ENCODE results near the gene ZSCAN10. TPM values are rescaled to one million over a fixed set of nuclear protein-coding genes. Genes with fewer than 3 reads are reported as not detected.

ZSCAN10 gene
- total and polyA plus RNA-seq, 9 of the 15 experiments (the other 6 are each of a cell fraction or from before 2014, with no cell fraction given) = 0.22 TPM; not detected in 8

DNA sequence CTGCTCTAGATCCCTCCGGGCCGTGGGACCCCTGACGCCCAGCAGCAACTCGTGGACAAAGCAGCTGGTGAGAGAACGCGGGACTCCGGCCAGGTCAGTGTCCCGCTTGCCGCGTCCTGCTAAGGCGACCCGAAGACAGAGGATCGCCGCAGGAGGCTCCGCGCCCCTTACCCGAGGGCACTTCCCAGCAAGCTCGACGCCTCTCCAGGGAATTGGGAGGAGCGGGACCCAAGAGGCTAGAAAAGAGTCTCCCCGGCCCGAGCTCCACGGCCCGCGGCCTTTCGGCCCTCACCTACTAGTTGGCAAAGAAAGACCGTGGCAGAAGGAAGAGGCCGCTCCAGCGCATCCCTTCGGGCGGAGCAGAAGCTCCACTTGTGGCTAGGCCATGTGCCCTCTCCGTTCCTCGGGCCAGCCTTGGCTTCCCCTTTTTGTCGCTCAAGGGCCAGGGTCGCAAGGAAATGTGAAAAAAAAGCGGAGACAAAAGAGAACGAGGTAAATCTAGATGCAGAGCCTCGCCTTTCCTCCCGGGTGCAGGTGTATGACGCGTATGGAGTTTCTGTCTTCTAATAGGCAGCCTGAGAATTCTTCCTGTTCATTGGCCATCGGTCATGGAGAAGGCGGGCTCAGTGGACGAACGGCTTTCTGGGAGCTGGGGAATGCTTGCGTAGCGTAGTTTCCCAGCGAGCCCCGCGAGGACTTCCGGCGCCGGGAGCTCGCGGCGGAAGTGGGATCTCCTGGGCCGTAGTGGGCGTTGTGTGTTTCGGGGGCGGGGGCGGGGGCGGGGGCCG, 35.4 kb upstream of the ZSCAN10 start, which contains the start of gene ZNF213 (continued):
- no peak for TF ChIP-seq RAD21 (CRISPR knock-in tag; conservative IDR thresholded peaks at IDR 0.05 in 1 of 2, IDR thresholded peaks at IDR 0.05 in 1 of 2)
- TF ChIP-seq, protein P1, sequence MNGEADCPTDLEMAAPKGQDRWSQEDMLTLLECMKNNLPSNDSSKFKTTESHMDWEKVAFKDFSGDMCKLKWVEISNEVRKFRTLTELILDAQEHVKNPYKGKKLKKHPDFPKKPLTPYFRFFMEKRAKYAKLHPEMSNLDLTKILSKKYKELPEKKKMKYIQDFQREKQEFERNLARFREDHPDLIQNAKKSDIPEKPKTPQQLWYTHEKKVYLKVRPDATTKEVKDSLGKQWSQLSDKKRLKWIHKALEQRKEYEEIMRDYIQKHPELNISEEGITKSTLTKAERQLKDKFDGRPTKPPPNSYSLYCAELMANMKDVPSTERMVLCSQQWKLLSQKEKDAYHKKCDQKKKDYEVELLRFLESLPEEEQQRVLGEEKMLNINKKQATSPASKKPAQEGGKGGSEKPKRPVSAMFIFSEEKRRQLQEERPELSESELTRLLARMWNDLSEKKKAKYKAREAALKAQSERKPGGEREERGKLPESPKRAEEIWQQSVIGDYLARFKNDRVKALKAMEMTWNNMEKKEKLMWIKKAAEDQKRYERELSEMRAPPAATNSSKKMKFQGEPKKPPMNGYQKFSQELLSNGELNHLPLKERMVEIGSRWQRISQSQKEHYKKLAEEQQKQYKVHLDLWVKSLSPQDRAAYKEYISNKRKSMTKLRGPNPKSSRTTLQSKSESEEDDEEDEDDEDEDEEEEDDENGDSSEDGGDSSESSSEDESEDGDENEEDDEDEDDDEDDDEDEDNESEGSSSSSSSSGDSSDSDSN (IDR thresholded peaks at IDR 0.05; ENCODE audit: borderline replicate concordance in 1 of 2, low read depth in 2 of 2, low read length in 2 of 2) = no peak
- no peak for TF ChIP-seq RBM22 (IDR thresholded peaks at IDR 0.05; ENCODE audit: low read depth, low read length, poor library complexity, severe bottlenecking)
- no peak for TF ChIP-seq TOE1 (IDR thresholded peaks at IDR 0.05; ENCODE audit: borderline replicate concordance)
- 0 out of 2 replicates have a peak, but pooled peaks have one; percentile 50 for TF ChIP-seq TOE1 (CRISPR knock-in tag; IDR thresholded peaks at IDR 0.05; ENCODE audit: borderline replicate concordance, low read depth)
- TF ChIP-seq POLR2AphosphoS5 (IDR thresholded peaks at IDR 0.05; ENCODE audit: control insufficient read depth, insufficient read depth, low read depth, low read length) = peak; percentile 86
- no peak for TF ChIP-seq NFE2L1 (tag; IDR thresholded peaks at IDR 0.05; ENCODE audit: borderline replicate concordance, low read depth)
- TF ChIP-seq HCFC1 (IDR thresholded peaks at IDR 0.05; ENCODE audit: low read depth, low read length) = peak; percentile 73
- TF ChIP-seq, protein P2, sequence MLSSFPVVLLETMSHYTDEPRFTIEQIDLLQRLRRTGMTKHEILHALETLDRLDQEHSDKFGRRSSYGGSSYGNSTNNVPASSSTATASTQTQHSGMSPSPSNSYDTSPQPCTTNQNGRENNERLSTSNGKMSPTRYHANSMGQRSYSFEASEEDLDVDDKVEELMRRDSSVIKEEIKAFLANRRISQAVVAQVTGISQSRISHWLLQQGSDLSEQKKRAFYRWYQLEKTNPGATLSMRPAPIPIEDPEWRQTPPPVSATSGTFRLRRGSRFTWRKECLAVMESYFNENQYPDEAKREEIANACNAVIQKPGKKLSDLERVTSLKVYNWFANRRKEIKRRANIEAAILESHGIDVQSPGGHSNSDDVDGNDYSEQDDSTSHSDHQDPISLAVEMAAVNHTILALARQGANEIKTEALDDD (IDR thresholded peaks at IDR 0.05) = no peak
- TF ChIP-seq, protein P3, sequence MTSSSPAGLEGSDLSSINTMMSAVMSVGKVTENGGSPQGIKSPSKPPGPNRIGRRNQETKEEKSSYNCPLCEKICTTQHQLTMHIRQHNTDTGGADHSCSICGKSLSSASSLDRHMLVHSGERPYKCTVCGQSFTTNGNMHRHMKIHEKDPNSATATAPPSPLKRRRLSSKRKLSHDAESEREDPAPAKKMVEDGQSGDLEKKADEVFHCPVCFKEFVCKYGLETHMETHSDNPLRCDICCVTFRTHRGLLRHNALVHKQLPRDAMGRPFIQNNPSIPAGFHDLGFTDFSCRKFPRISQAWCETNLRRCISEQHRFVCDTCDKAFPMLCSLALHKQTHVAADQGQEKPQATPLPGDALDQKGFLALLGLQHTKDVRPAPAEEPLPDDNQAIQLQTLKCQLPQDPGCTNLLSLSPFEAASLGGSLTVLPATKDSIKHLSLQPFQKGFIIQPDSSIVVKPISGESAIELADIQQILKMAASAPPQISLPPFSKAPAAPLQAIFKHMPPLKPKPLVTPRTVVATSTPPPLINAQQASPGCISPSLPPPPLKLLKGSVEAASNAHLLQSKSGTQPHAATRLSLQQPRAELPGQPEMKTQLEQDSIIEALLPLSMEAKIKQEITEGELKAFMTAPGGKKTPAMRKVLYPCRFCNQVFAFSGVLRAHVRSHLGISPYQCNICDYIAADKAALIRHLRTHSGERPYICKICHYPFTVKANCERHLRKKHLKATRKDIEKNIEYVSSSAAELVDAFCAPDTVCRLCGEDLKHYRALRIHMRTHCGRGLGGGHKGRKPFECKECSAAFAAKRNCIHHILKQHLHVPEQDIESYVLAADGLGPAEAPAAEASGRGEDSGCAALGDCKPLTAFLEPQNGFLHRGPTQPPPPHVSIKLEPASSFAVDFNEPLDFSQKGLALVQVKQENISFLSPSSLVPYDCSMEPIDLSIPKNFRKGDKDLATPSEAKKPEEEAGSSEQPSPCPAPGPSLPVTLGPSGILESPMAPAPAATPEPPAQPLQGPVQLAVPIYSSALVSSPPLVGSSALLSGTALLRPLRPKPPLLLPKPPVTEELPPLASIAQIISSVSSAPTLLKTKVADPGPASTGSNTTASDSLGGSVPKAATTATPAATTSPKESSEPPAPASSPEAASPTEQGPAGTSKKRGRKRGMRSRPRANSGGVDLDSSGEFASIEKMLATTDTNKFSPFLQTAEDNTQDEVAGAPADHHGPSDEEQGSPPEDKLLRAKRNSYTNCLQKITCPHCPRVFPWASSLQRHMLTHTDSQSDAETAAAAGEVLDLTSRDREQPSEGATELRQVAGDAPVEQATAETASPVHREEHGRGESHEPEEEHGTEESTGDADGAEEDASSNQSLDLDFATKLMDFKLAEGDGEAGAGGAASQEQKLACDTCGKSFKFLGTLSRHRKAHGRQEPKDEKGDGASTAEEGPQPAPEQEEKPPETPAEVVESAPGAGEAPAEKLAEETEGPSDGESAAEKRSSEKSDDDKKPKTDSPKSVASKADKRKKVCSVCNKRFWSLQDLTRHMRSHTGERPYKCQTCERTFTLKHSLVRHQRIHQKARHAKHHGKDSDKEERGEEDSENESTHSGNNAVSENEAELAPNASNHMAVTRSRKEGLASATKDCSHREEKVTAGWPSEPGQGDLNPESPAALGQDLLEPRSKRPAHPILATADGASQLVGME (CRISPR knock-in tag; IDR thresholded peaks at IDR 0.05) = no peak
- no peak for TF ChIP-seq KAT7 (CRISPR knock-in tag; IDR thresholded peaks at IDR 0.05; ENCODE audit: borderline replicate concordance)
- TF ChIP-seq ZFPM2 (CRISPR knock-in tag; IDR thresholded peaks at IDR 0.05) = no peak
- TF ChIP-seq GABPB1 (CRISPR knock-in tag; IDR thresholded peaks at IDR 0.05) = peak; percentile 84
- no peak for TF ChIP-seq SMAD2 (IDR thresholded peaks at IDR 0.05; ENCODE audit: low read depth, low read length)
- no peak for TF ChIP-seq ZNF224 (CRISPR knock-in tag; IDR thresholded peaks at IDR 0.05)
- TF ChIP-seq ZZZ3 (IDR thresholded peaks at IDR 0.05) = peak; percentile 63; the same call in 1 of the 2 replicates
- no peak for TF ChIP-seq ZNF696 (CRISPR knock-in tag; conservative IDR thresholded peaks at IDR 0.05)
- TF ChIP-seq CREM (IDR thresholded peaks at IDR 0.05; ENCODE audit: low read depth) = peak; percentile 95
